Parathyroid adenoma (tissue), 2 donors: Measurements from ENCODE around the gene S100A13.

Experiments used
- H2AFZ ChIP-seq: fragments of 300-600 bp; sonication (generic); one replicate; pipeline ENCODE4 v1.7.0; 2017; ENCODE audit warnings: antibody characterized with exemption, mild to moderate bottlenecking
- H3K27ac ChIP-seq: fragments of 300-600 bp; sonication (generic); one replicate; pipeline ENCODE4 v1.7.0; 2017
- H3K27me3 ChIP-seq: fragments of 300-600 bp; sonication (generic); one replicate; pipeline ENCODE4 v1.7.0; 2017; ENCODE audit warnings: low read length; ENCODE audit not compliant: control insufficient read depth, insufficient read depth
- H3K36me3 ChIP-seq: fragments of 300-600 bp; sonication (generic); one replicate; pipeline ENCODE4 v1.7.0; 2017; ENCODE audit warnings: low read length; ENCODE audit not compliant: control insufficient read depth, insufficient read depth
- H3K4me1 ChIP-seq: fragments of 300-600 bp; sonication (generic); one replicate; pipeline ENCODE4 v1.7.0; 2017; ENCODE audit warnings: control low read depth
- H3K4me2 ChIP-seq: fragments of 300-600 bp; sonication (generic); one replicate; pipeline ENCODE4 v1.7.0; 2017; ENCODE audit warnings: low read length
- H3K4me3 ChIP-seq: fragments of 300-600 bp; sonication (generic); one replicate; pipeline ENCODE4 v1.7.0; 2017; ENCODE audit warnings: low read depth, low read length
- H3K79me2 ChIP-seq: fragments of 300-600 bp; sonication (generic); one replicate; pipeline ENCODE4 v1.7.0; 2017; ENCODE audit warnings: control low read depth
- H3K9ac ChIP-seq: fragments of 300-600 bp; sonication (generic); one replicate; pipeline ENCODE4 v1.7.0; 2017; ENCODE audit warnings: mild to moderate bottlenecking
- H3K9me3 ChIP-seq: fragments of 300-600 bp; sonication (generic); one replicate; pipeline ENCODE4 v1.7.0; 2017; ENCODE audit warnings: low read length; ENCODE audit not compliant: control insufficient read depth
- CTCF ChIP-seq: fragments of 300-600 bp; sonication (generic); IDR thresholded peaks from one replicate; pipeline ENCODE4 v1.7.0; 2017; ENCODE audit warnings: antibody characterized with exemption, mild to moderate bottlenecking
- donor health status: primary hyperparathyroidism.

The S100A13 gene

DNA sequence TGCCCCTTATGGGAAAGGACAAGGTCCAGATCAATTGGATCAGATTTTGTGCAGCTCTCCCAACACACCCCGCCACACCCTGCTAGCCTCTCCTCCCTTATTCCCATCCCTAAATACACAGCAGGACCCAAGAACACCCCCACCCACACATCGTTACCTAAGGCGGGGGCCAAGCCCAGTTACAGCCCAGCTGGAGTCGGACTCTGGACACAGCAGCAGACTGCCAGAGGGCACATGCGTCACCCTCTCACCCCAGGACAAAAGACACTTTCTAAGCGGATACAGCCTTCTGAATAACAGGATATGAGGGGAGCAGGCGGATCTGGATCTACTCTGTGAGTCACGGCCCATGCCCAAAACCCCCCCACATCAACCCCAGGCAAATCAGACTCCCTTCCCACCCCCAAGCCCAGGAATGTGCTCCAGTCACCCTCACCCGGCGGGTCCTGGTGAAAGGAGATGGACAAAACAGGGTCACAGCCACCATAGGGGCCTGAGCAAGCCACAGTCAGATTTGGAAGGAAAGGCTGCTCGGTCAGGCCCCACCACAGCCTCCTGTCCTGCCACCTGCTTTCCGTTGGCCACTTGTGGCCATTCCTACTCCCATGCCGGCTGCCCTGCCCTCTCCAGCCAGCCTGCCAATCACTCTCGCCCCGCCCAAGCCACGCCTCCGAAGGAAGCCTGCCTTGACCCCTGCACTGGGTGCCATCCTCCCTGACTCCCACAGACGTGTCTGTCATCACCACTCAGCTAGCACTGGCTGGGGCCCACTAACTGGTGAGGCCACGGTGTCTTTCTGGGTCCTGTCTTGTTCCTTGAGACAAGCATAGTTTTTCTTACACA is 18.3 kb downstream of the S100A13 start:
- H3K4me1 ChIP-seq: peaks cover 25% of the 10 kb centered on the region

DNA sequence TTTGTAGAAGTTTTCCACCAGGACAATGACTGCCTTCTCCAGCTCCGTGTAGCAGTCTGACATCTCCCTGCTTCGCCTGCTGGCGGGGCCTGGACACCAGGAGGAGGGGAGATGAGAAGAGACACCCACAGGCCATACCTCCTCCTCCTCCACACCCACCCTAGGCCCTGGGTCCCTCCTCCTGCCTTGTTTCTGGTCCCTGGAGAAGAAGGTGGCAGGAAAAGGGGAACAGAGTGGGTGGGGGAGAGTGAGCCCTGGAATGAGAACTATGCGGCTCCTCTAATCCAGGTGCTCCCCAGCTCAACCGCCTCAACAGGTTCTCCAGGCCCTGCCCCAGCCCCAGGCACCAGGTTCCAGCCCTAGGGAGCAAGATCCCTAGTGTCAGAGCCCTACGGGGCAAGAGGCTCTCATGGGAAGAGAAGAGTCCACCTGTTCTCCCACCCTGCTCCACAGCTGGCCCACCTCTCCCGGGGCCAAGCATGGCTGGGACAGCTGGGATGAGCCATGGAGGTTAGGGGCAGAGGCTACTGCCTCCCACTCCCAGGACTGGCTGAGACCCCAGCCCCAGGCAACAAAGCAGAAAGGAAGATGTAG is 19.1 kb downstream of the S100A13 start:
- no peaks in the 10 kb centered on the region for H3K36me3 ChIP-seq
- no peak for TF ChIP-seq CTCF
- H3K9me3 ChIP-seq: no peaks in the 10 kb centered on the region
- H3K9ac ChIP-seq: no peak overlapping the region
- no peaks in the 10 kb centered on the region for H3K27me3 ChIP-seq
- H3K4me2 ChIP-seq: peak overlapping the region; percentile 56
- H3K27ac ChIP-seq: peak overlapping the region; percentile 79
- peaks cover 5% of the 10 kb centered on the region for H3K79me2 ChIP-seq
- H3K4me1 ChIP-seq: peaks cover 25% of the 10 kb centered on the region
- H3K4me3 ChIP-seq: peak overlapping the region; percentile 19
- no peak overlapping the region for H2AFZ ChIP-seq

More for the DNA sequence above, 18.3 kb downstream of the S100A13 start:
- no peaks in the 10 kb centered on the region for H3K27me3 ChIP-seq
- peaks cover 5% of the 10 kb centered on the region for H3K79me2 ChIP-seq
- peak overlapping the region; percentile 53 for H2AFZ ChIP-seq
- H3K4me2 ChIP-seq: peak overlapping the region; percentile 56
- H3K4me3 ChIP-seq: peak overlapping the region; percentile 40
- no peaks in the 10 kb centered on the region for H3K36me3 ChIP-seq
- TF ChIP-seq CTCF: no peak
- peak overlapping the region; percentile 79 for H3K27ac ChIP-seq
- H3K9ac ChIP-seq: no peak overlapping the region
- no peaks in the 10 kb centered on the region for H3K9me3 ChIP-seq

- H3K4me2 ChIP-seq: no peak overlapping the region
- no peak overlapping the region for H3K9ac ChIP-seq
- TF ChIP-seq CTCF: no peak
- no peak overlapping the region for H3K4me3 ChIP-seq
- H3K79me2 ChIP-seq: peaks cover 5% of the 10 kb centered on the region
- no peak overlapping the region for H2AFZ ChIP-seq
- no peaks in the 10 kb centered on the region for H3K27me3 ChIP-seq
- H3K36me3 ChIP-seq: no peaks in the 10 kb centered on the region
- H3K4me1 ChIP-seq: peaks cover 25% of the 10 kb centered on the region
- no peaks in the 10 kb centered on the region for H3K9me3 ChIP-seq
- H3K27ac ChIP-seq: no peak overlapping the region
Observed at GRCh38 chr1:153607381-153607780, 19.9 kb downstream of the S100A13 start.

- Histone ChIP-seq H3K79me2 (peaks cover 5% of the 10 kb centered on the region), H3K4me3 (no peak overlapping the region), H3K36me3 (no peaks in the 10 kb centered on the region), H3K27me3 (no peaks in the 10 kb centered on the region), H3K4me1 (peaks cover 22% of the 10 kb centered on the region), H2AFZ (no peak overlapping the region), H3K27ac (no peak overlapping the region), H3K9ac (no peak overlapping the region), H3K4me2 (no peak overlapping the region), H3K9me3 (no peaks in the 10 kb centered on the region)
- TF ChIP-seq CTCF: no peak
Observed at GRCh38 chr1:153606194-153606593, 21.1 kb downstream of the S100A13 start.
